IMR-90 (cell line): ENCODE data around the gene SERPINB3. TPM values are rescaled to one million over a fixed set of nuclear protein-coding genes. Genes with fewer than 3 reads are reported as not detected.

Experiments used
- ATAC-seq: fragments of 200-7000 bp; cut with Tn5 transposase; 2 replicates; pipeline ENCODE4 v1.9.1; 2020; ENCODE audit warnings: low read depth, mild to moderate bottlenecking, moderate library complexity
- BruUV-seq: library from RNA; stranded (reverse); fragments of 400-500 nt; replicated peaks from 2 replicates; lab custom pipeline; 2021; lab: Mats Ljungman, UMichigan
- CTCF ChIA-PET: fragments of 300-600 bp; formaldehyde crosslinking; extraction: SDS; loops from one replicate; lab custom pipeline; 2021; ENCODE audit warnings: antibody characterized with exemption; lab: Yijun Ruan, JAX
- POLR2A ChIA-PET: fragments of 300-600 bp; sonication (Branson Sonifier 250); formaldehyde crosslinking; loops from one replicate; lab custom pipeline; 2022; ENCODE audit warnings: antibody characterized with exemption; ENCODE audit not compliant: unreplicated experiment; lab: Charles Lee
- DNase-seq: peaks from one replicate; pipeline ENCODE4 v3.0.0; 2013
- H2AFZ ChIP-seq: replicated peaks from 2 replicates; pipeline ENCODE3; 2013; ENCODE audit warnings: low read length, mild to moderate bottlenecking; ENCODE audit not compliant: poor library complexity
- H2AK5ac ChIP-seq: 2 replicates; pipeline ENCODE4 v1.6.1; 2013; ENCODE audit warnings: low read depth, low read length, inconsistent platforms
- H2AK9ac ChIP-seq: replicated peaks from 2 replicates; pipeline ENCODE3; 2013; ENCODE audit warnings: mild to moderate bottlenecking, low read depth, low read length, moderate library complexity; ENCODE audit not compliant: poor library complexity
- H2BK120ac ChIP-seq: 2 replicates; pipeline ENCODE4 v1.6.1; 2013; ENCODE audit warnings: low read depth, low read length, inconsistent platforms
- H2BK15ac ChIP-seq: 3 replicates; pipeline ENCODE4 v1.6.1; 2013; ENCODE audit warnings: low read depth, low read length, inconsistent platforms
- H2BK20ac ChIP-seq: 2 replicates; pipeline ENCODE4 v1.6.1; 2013; ENCODE audit warnings: low read depth, mild to moderate bottlenecking, inconsistent platforms, low read length, moderate library complexity
- H2BK5ac ChIP-seq: 2 replicates; pipeline ENCODE4 v1.6.1; 2013; ENCODE audit warnings: mild to moderate bottlenecking, low read depth, low read length, inconsistent platforms; ENCODE audit not compliant: poor library complexity, severe bottlenecking
- H3K14ac ChIP-seq: replicated peaks from 2 replicates; pipeline ENCODE4 v1.6.1; 2013; ENCODE audit warnings: low read depth, low read length, inconsistent platforms
- H3K18ac ChIP-seq: 2 replicates; pipeline ENCODE4 v1.6.1; 2013; ENCODE audit warnings: low read depth, low read length, control low read depth
- H3K23ac ChIP-seq: 2 replicates; pipeline ENCODE4 v1.6.1; 2013; ENCODE audit warnings: low read depth, low read length, inconsistent platforms
- H3K27ac ChIP-seq: 2 replicates; pipeline ENCODE4 v1.5.1; 2013; ENCODE audit warnings: mild to moderate bottlenecking, control low read depth, low read length; ENCODE audit not compliant: insufficient read depth
- H3K27me3 ChIP-seq: 2 replicates; pipeline ENCODE4 v1.6.1; 2013; ENCODE audit warnings: low read length; ENCODE audit not compliant: control insufficient read depth, insufficient read depth
- H3K36me3 ChIP-seq: 2 replicates; pipeline ENCODE4 v1.6.1; 2013; ENCODE audit warnings: low read length, mixed read lengths; ENCODE audit not compliant: control insufficient read depth, insufficient read depth
- H3K4ac ChIP-seq: 2 replicates; pipeline ENCODE4 v1.6.1; 2013; ENCODE audit warnings: low read depth, low read length, inconsistent platforms
- H3K4me1 ChIP-seq: 2 replicates; pipeline ENCODE4 v1.6.1; 2013; ENCODE audit warnings: low read length, mixed read lengths; ENCODE audit not compliant: control insufficient read depth, insufficient read depth
- H3K4me2 ChIP-seq: 2 replicates; pipeline ENCODE4 v1.6.1; 2013; ENCODE audit warnings: low read depth, mild to moderate bottlenecking, control low read depth, low read length, moderate library complexity
- H3K4me3 ChIP-seq: 2 replicates; pipeline ENCODE4 v1.5.1; 2013; ENCODE audit warnings: low read depth, mild to moderate bottlenecking, control low read depth, low read length, moderate library complexity; ENCODE audit not compliant: insufficient read depth
- H3K56ac ChIP-seq: 2 replicates; pipeline ENCODE4 v1.6.1; 2013; ENCODE audit warnings: low read length, inconsistent platforms; ENCODE audit not compliant: insufficient read depth; ENCODE audit errors: extremely low read depth
- H3K79me1 ChIP-seq, 2 experiments: 2 replicates each; pipeline ENCODE4 v1.6.1; 2013; ENCODE audit warnings: low read length in 2 of 2, inconsistent platforms in 1 of 2, low read depth in 1 of 2
- H3K9ac ChIP-seq: 2 replicates; pipeline ENCODE4 v1.6.1; 2013; ENCODE audit warnings: low read depth, low read length, control low read depth
- H3K9me1 ChIP-seq: 2 replicates; pipeline ENCODE4 v1.6.1; 2013; ENCODE audit warnings: low read length, inconsistent platforms; ENCODE audit not compliant: insufficient read depth
- H3K9me3 ChIP-seq: 2 replicates; pipeline ENCODE4 v1.6.1; 2013; ENCODE audit warnings: low read length; ENCODE audit not compliant: control insufficient read depth, insufficient read depth
- H4K20me1 ChIP-seq: 2 replicates; pipeline ENCODE4 v1.6.1; 2013; ENCODE audit warnings: low read length, inconsistent platforms; ENCODE audit not compliant: insufficient read depth
- H4K5ac ChIP-seq: 2 replicates; pipeline ENCODE4 v1.6.1; 2013; ENCODE audit warnings: mild to moderate bottlenecking, low read depth, low read length, control low read depth
- H4K8ac ChIP-seq, 2 experiments: 2 replicates each; pipeline ENCODE4 v1.6.1; 2013; ENCODE audit warnings: low read depth in 2 of 2, low read length in 2 of 2, control low read depth in 1 of 2, inconsistent platforms in 1 of 2
- H4K91ac ChIP-seq: 2 replicates; pipeline ENCODE4 v1.6.1; 2013; ENCODE audit warnings: low read depth, low read length, inconsistent platforms; ENCODE audit not compliant: insufficient read depth
- BHLHE40 ChIP-seq: fragments of 150-350 bp; IDR thresholded peaks from 2 replicates; pipeline ENCODE4 v1.6.1; 2016; ENCODE audit warnings: mild to moderate bottlenecking, low read depth, low read length
- CEBPB ChIP-seq: IDR thresholded peaks from 2 replicates; pipeline ENCODE4 v1.6.1; 2012; ENCODE audit warnings: low read depth, low read length, improper control_type of control experiment
- CHD1 ChIP-seq: IDR thresholded peaks from 2 replicates; pipeline ENCODE4 v1.6.1; 2012; ENCODE audit warnings: low read depth, low read length, improper control_type of control experiment
- FOS ChIP-seq: fragments of 150-350 bp; IDR thresholded peaks from 2 replicates; pipeline ENCODE4 v1.6.1; 2016; ENCODE audit warnings: low read depth, low read length
- MAFK ChIP-seq: IDR thresholded peaks from 2 replicates; pipeline ENCODE4 v1.6.1; 2012; ENCODE audit warnings: low read depth, low read length, improper control_type of control experiment
- MAZ ChIP-seq: IDR thresholded peaks from 2 replicates; pipeline ENCODE4 v1.6.1; 2012; ENCODE audit warnings: low read depth, mild to moderate bottlenecking, low read length, improper control_type of control experiment, moderate library complexity, borderline replicate concordance
- MXI1 ChIP-seq: IDR thresholded peaks from 2 replicates; pipeline ENCODE4 v1.6.1; 2012; ENCODE audit warnings: low read depth, mild to moderate bottlenecking, low read length, moderate library complexity, borderline replicate concordance
- NFE2L2 ChIP-seq: fragments of 150-350 bp; IDR thresholded peaks from 2 replicates; pipeline ENCODE4 v1.6.1; 2016; ENCODE audit warnings: low read depth, mild to moderate bottlenecking, low read length
- POLR2A ChIP-seq: IDR thresholded peaks from 2 replicates; pipeline ENCODE4 v1.6.1; 2012; ENCODE audit warnings: mild to moderate bottlenecking, low read depth, low read length
- RAD21 ChIP-seq: IDR thresholded peaks from 2 replicates; pipeline ENCODE4 v1.6.1; 2012; ENCODE audit warnings: low read length, improper control_type of control experiment
- RCOR1 ChIP-seq: IDR thresholded peaks from 2 replicates; pipeline ENCODE4 v1.6.1; 2012; ENCODE audit warnings: mild to moderate bottlenecking, low read length, improper control_type of control experiment; ENCODE audit not compliant: insufficient replicate concordance
- RFX5 ChIP-seq: IDR thresholded peaks from 2 replicates; pipeline ENCODE4 v1.8.0; 2012; ENCODE audit warnings: low read depth, mild to moderate bottlenecking, low read length, moderate library complexity
- SMC3 ChIP-seq: fragments of 150-350 bp; IDR thresholded peaks from 2 replicates; pipeline ENCODE4 v1.6.1; 2016; ENCODE audit warnings: low read depth, mild to moderate bottlenecking, antibody characterized with exemption, low read length, moderate library complexity
- WGBS, 2 experiments: methylation state at CpG; one replicate each; pipeline versions ENCODE4 v1.1.5 to v1.1.7; 2013; ENCODE audit warnings: missing lambda C conversion rate in 2 of 2; ENCODE audit not compliant: insufficient read length in 1 of 2; ENCODE audit errors: extremely low coverage in 2 of 2; 5-methylcytosine and 5-hydroxymethylcytosine counted together
- dilution Hi-C: fragments of 300-500 bp; cut with HindIII; formaldehyde crosslinking; loops from one replicate; pipeline ENCODE4 v1.14.3; 2018; ENCODE audit warnings: low sequenced_read_pairs; ENCODE audit not compliant: unreplicated experiment
- in situ Hi-C: fragments of 300-500 bp; cut with MboI; formaldehyde crosslinking; loops from 3 replicates; pipeline ENCODE4 v1.14.3; 2019; ENCODE audit warnings: low sequenced_read_pairs, inconsistent platforms, mixed read lengths
- intact Hi-C: fragments of 100-400 bp; cut with micrococcal nuclease; formaldehyde crosslinking; loops from 2 replicates; pipeline ENCODE4 v1.10.0; 2022
- polyA plus RNA-seq, 3 experiments: library from polyadenylated mRNA; depleted of rRNA; stranded (reverse); fragments of >200 nt; gene quantifications; 2 replicates each; pipeline ENCODE4 v1.2.3, GENCODE V29; 2012; ENCODE audit warnings: low replicate concordance in 1 of 3
- total RNA-seq: library from RNA; depleted of rRNA; stranded (reverse); fragments of >200 nt; gene quantifications from 2 replicates; pipeline ENCODE4 v1.2.3, GENCODE V29; 2012
- TF ChIP-seq, protein P1 (sequence below): fragments of 150-350 bp; IDR thresholded peaks from 2 replicates; pipeline ENCODE4 v1.6.1; 2017; ENCODE audit warnings: mild to moderate bottlenecking, antibody characterized with exemption, low read length, low read depth
- TF ChIP-seq, protein P2 (sequence below): fragments of 150-350 bp; IDR thresholded peaks from 2 replicates; pipeline ENCODE4 v1.6.1; 2016; ENCODE audit warnings: low read depth, mild to moderate bottlenecking, low read length, moderate library complexity, borderline replicate concordance
- TF ChIP-seq, protein P3 (sequence below): conservative IDR thresholded peaks from 2 replicates; pipeline ENCODE4 v1.5.1; 2012; ENCODE audit warnings: mild to moderate bottlenecking, low read depth, low read length, improper control_type of control experiment

The SERPINB3 gene
- total and polyA plus RNA-seq, 2 of the 4 experiments (the other 2 are of a cell fraction), result not detected

GRCh38 chr18:63701952-63702351, 40.3 kb upstream of the SERPINB3 start:
- Histone ChIP-seq H4K20me1 (no peaks in the 10 kb centered on the region), H3K56ac (no peak overlapping the region), H3K9me1 (no peaks in the 10 kb centered on the region), H3K4me2 (no peak overlapping the region), H2BK120ac (0 out of 2 replicates have a peak overlapping the region, but pooled peaks have one; percentile 0), H3K79me1 (no peaks in the 10 kb centered on the region), H3K23ac (no peak overlapping the region), H2AK9ac (no peak overlapping the region), H3K27ac (no peak overlapping the region), H3K4me3 (no peak overlapping the region), H2BK15ac (no peak overlapping the region), H2AFZ (peak overlapping the region; percentile 73), H2BK5ac (no peak overlapping the region), H3K4ac (no peak overlapping the region), H4K91ac (no peak overlapping the region), H3K36me3 (no peaks in the 10 kb centered on the region), H3K18ac (no peak overlapping the region), H2AK5ac (no peak overlapping the region), H2BK20ac (no peak overlapping the region), H3K9me3 (no peaks in the 10 kb centered on the region), H4K8ac (no peak overlapping the region), H3K14ac (no peak overlapping the region), H3K27me3 (no peaks in the 10 kb centered on the region), H3K4me1 (no peaks in the 10 kb centered on the region; the same call in 1 of the 2 replicates), H3K9ac (no peak overlapping the region), H4K5ac (no peak overlapping the region)
- intact Hi-C loops (no loop called here), dilution Hi-C loops (no loop called here), in situ Hi-C loops (no loop called here)
- DNase-seq (no peak), ATAC-seq (no peak)
- CTCF ChIA-PET, result interaction anchor here (0.8 kb wide), 1 partner anchor 11 kb away, joined by 3 read pairs; no protein-coding TSS in a partner anchor
- TF ChIP-seq NFE2L2 (no peak), RCOR1 (no peak), CHD1 (no peak), MXI1 (no peak), SMC3 (no peak), MAFK (no peak), CEBPB (no peak), MAZ (no peak), FOS (no peak), RFX5 (no peak), BHLHE40 (no peak), POLR2A (no peak), RAD21 (no peak)
- TF ChIP-seq, protein P1, sequence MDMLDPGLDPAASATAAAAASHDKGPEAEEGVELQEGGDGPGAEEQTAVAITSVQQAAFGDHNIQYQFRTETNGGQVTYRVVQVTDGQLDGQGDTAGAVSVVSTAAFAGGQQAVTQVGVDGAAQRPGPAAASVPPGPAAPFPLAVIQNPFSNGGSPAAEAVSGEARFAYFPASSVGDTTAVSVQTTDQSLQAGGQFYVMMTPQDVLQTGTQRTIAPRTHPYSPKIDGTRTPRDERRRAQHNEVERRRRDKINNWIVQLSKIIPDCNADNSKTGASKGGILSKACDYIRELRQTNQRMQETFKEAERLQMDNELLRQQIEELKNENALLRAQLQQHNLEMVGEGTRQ, result no peak
- TF ChIP-seq, protein P2, sequence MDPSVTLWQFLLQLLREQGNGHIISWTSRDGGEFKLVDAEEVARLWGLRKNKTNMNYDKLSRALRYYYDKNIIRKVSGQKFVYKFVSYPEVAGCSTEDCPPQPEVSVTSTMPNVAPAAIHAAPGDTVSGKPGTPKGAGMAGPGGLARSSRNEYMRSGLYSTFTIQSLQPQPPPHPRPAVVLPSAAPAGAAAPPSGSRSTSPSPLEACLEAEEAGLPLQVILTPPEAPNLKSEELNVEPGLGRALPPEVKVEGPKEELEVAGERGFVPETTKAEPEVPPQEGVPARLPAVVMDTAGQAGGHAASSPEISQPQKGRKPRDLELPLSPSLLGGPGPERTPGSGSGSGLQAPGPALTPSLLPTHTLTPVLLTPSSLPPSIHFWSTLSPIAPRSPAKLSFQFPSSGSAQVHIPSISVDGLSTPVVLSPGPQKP, result no peak
- TF ChIP-seq, protein P3, sequence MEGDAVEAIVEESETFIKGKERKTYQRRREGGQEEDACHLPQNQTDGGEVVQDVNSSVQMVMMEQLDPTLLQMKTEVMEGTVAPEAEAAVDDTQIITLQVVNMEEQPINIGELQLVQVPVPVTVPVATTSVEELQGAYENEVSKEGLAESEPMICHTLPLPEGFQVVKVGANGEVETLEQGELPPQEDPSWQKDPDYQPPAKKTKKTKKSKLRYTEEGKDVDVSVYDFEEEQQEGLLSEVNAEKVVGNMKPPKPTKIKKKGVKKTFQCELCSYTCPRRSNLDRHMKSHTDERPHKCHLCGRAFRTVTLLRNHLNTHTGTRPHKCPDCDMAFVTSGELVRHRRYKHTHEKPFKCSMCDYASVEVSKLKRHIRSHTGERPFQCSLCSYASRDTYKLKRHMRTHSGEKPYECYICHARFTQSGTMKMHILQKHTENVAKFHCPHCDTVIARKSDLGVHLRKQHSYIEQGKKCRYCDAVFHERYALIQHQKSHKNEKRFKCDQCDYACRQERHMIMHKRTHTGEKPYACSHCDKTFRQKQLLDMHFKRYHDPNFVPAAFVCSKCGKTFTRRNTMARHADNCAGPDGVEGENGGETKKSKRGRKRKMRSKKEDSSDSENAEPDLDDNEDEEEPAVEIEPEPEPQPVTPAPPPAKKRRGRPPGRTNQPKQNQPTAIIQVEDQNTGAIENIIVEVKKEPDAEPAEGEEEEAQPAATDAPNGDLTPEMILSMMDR, result no peak
- BruUV-seq, result no TSS peak
- 40% methylated on average over 1 of the region's 5 CpGs; no CpG with 5 or more reads in 1 of the 2 experiments for WGBS, 2 experiments
- POLR2A ChIA-PET, result interaction anchor here (1.1 kb wide), 1 partner anchor 16 kb away, joined by 3 read pairs; no protein-coding TSS in a partner anchor
